Stimulated activated CD4-positive, alpha-beta T cell treated with anti-CD3 and anti-CD28 coated beads, TNF-alpha, amount 100 ng/mL, for 48 hours (primary cell): ENCODE measurements around the gene FYN.

Source experiments
- DNase-seq, 3 donors: peaks; one replicate each; pipeline ENCODE4 v3.0.0-alpha.2; 2020; ENCODE audit warnings: low read depth in 3 of 3

The FYN gene

DNA sequence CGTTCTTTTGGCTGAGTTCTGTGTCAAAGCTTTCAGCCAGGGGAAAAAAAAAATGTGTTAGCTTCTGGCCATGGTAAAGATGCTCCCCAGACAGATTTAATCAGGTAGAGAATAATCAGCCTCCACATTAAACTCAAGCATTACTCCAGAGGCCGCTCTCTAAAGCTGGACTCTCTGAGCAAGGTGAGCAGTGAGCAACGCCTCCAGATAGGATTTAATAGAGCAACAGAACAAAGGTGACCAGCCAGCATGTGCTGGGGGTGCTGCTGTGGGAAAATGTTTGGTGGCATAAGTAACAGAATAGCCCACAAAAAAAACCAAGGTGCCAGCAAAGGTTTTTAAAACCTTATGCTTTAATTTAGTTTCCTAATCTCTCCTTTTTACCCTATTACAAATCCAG, 164.1 kb downstream of the FYN start:
- DNase-seq = no peak

DNA sequence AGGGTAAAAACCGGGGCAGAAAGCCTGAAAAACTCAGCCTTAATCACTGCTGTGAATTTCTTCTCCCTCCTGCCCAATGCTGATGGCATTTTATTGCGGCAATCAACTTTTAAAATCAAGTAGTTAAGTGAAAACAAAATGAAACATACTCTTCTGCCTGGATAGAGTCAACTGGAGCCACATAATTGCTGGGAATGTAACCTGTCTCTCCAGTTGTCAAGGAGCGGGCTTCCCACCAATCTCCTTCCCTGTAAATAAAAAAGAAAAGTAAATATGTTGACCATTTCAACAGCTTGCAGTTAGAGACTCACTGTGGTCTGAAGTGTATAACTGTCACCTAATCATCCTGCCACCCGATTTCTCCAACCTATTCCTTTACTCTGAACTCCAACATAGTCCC, 165.5 kb downstream of the FYN start:
- DNase-seq = no peak

DNA sequence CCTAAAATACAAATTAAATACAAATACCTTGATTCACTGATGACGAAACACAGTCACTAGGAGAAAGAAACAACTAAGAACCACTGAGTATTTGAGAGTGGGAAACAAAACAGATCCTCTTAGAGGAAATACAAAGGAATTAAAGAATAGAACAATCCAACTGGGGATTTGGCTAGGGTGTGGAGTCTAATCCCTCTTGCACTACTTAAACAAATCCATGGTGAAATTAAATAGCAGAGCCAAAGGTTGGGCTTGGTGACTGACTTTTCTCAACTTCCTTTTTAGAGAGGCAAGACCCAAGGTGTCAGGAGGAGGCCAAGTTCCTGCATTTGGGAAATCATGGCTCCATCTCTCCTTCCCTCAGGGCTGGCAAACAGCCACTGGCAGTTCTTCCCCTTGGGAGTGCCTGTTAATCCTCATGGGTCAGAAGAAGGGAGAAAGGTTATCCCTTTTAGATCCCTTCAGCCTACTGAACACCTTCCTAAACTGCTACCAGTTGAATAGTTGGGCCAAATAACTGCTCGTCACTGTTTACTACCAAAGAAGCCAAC, 166.3 kb downstream of the FYN start:
- no peak for DNase-seq

DNA sequence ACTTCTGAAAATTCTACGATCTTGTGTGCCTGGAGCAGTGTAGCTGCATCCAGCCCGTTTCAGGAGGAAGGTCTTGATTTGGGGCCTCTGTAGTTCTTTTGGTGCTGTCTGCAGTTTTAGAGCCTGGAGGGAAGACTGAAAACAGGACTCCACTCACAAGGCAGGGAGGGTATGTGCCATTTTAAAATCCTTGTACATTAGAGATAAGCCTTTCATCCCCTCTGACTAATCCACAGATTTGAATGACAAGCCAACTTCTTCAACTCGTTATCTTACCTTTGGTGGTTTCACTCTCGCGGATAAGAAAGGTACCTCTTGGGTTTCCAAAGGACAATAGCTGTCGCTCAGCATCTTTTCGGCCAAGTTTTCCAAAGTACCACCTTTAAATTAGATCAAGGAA, 169.5 kb downstream of the FYN start:
- no peak for DNase-seq

DNA sequence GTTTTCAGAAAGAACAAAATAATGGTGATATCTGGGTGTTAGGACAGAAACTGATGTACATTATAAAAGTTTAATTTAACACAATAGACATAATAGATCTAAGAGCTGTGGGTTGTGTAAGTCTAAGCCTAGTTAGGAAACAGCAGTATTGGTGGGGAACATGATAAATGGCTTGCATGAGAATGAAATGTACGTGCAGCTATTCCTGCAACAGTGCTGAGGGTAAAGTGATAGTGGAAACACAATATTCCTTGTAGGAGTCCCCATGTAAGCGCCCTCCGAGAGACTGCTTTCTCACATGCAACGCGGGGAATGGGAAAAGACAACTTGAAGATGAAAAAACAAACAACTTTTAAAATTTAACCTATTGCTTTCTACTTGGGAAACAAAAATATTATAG, 171.0 kb downstream of the FYN start:
- DNase-seq = no peak

DNA sequence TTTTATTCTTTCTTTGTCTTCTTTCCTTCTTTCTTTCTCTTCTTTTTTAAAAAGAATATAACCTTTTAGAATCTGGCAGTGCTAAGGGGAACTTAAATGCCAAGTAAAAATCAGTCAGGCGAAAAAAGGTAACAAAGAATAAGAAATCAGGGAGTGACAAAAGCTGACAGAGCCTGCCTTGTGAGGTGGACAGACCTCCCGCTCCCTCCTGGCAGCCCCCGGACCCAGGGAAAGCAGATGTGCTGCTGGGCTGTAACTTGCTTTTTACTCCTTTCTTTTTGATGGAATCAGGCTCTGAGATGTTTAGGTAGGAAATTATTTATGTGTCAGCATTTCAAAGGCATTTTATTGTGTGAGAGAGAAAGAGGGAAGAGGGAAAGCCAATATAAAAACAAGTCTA, 172.1 kb downstream of the FYN start:
- DNase-seq = no peak

DNA sequence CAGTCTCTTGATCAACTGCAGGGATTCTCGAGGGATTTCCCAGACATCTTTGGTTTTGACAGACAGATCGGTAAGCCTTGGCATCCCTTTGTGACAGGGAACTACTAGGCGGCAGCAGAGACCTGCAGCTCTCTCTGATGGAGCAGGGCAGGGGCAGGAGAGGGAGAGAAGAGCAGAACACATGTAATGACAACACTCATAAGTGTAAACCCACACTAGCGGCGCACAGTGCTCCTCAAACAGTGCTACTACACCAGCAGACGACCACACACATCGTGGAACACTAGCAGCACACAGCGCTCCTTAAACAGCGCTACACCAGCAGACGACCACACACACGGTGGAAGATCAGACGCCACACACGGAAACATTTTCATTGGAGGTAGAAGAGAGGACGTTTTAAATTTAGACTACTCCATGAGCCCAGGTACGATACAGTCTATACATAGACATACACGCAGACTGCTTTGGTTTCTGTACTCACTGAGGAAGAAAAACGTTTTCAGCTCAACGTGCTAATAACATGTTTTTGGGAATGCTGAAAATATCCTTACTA, 173.0 kb downstream of the FYN start:
- DNase-seq = no peak

DNA sequence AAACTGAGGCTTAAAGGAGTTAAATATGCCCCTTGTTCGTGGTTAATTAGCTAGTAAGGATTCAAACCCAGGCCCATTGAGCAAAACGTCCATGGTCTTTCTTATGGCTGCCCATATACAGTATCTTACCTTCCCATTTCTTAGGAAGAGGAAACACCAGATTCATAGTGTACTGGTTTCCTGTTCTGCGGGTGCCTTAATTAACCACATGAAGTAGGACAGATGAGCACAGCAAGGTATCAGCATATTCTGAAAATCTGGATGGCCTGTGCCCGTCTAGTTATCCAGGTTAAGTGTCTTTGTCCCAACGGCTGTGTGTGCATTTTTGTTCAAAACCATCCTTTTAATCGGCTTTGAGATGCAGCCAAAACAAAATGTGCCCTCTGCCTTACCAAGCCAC, 174.1 kb downstream of the FYN start:
- no peak for DNase-seq

DNA sequence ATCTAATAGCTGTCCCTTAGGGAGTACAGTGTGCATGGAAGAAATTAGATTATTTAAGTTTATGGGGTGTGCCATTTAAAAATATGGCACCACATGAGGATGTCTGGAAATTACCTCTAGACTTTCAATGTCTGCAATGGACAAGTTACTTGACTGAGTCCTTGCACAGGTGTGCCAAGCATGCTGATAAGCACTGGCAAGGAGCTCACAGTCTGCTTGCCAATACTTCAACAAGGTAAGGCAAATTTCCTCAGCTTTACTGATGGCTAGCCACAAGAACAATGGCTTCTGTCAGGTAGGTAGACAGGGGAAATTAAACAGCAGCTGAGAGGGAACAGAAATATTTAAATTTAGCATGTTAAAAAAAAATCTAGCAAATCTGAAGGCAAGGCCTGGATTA, 176.4 kb downstream of the FYN start:
- DNase-seq = no peak

DNA sequence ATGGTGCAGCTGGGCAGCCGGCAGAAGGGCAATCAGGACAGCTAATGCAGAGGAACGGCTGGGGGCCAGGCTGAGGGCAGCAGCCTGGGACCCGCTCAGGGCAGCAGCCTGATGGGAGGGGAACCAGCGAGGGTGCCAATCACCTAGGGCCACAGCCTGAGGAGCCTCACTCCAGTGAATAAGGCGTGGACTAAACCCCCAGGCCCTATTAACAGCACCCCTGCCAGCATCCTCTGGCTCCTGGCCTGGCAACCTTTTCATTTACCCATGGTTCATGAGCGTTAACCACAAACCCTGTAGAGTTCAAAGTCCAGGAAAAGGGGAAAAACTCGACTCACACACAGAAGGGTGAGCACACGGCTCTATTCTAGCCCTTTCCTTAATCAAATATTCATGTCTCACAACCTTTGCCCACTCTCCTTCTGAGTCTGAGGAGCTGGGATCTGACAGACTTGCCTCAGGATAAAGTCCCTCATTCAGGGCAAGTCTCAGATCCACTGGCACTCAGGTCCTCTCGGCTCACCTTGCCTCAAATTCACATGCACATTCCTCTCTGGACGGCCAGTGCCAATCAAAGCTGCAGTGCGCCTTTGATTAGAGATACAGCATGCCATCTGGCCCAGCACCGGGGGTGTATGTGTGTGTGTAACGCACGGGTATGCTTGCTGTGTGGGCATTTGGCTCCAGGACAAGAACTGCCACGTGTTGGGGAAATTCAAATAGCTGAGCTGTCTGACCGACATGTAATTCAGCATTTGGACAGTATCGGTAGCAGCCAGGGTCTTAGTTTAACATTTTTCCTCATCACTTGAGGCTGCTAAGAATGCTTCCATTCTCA, 180.7 kb downstream of the FYN start:
- no peak for DNase-seq

DNA sequence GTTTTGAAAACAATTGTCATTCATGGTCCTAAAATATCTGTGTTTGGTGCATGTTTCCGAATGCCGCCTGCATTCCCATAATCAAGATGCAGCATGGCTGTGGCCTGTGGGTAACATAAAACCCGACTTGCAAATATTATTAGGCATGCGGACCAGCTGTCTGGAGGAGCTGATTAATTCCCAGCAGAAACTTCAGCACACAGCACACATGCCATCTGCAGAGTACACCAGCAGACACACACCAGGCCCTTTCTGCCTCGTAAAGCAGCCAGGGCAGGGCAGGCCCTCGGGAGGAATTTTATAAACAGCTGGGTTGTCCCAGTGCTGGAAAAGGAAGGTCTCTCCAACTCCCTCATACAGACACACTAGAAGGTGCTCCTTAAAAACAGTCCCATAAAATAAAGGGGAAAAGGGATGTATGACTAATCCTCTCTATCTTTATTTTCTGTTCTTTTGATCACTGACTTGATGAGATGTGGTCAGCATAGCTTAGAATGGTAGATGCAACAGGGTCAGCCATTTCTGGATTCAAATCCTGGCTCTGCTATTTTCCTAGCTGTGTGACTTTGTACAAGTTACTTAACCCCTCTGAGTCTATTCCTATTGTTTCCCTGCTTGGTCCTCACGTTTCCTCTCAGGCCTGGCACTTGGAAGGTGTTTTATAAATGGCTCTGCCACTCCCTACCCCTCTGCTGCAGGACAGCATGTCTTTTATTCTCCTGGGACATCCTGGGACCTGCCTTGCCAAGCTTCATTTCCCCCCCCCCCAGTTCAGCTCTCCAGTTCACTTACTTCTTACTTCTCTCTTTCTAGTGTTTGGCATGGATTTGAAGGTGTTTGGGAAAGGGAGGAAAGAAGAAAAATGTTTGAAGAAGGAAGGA, 181.7 kb downstream of the FYN start:
- DNase-seq = no peak

DNA sequence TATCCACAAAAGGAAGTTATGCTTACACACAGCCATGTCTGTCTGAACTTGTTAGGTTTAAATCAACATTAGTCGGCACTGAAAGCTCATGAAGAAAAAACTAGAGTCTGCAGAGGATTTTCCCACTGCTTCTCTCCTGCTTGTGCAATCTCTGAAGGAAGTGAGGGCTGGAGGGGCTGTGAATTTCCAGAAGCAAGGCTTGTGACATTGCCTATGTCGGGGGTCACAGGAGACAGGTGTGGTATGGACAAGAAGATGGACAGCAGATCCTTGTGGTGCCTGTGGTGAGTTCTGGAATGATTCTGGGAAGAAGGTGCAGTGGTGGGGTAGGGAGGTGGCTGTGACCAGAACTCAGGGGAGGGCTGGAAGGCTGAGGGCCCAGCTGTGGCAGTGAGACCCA, 183.3 kb downstream of the FYN start:
- DNase-seq = no peak

DNA sequence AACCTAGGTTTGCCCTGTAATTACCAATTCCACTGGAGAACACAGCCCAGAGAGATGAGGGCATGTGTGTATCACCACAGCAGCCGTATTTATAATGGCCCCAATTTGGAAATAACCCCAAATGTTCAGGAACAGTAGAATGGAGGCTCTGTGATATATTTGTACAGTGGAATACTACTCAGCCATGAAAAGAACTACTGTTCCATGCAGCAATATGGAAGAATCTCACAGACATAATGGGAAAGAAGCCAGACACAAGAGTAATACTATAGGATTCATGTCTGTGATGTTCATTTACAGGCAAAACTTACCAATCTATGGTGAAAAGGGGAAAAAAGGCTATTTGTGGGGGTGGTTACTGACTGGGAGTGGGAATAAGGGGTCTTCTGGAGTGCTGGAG, 183.8 kb downstream of the FYN start:
- DNase-seq = no peak

DNA sequence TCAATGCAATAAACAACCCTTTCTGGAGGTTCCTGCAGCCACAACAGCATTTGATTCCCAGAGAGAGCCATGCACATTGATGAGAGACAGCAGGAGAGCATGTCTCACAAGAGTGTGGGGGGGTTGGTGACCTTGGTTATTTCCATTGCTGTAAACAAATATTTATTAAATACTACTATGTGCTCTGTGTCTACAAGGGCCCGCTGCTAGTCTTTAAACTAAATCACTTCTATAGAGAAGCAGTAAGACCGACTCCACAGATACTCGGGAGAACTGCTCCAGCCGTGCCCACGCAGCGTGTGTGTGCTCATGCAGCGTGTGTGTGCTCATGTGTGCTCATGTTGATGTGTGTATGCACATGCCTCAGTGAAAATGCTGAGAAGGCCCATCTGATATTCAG, 184.9 kb downstream of the FYN start:
- DNase-seq = no peak

DNA sequence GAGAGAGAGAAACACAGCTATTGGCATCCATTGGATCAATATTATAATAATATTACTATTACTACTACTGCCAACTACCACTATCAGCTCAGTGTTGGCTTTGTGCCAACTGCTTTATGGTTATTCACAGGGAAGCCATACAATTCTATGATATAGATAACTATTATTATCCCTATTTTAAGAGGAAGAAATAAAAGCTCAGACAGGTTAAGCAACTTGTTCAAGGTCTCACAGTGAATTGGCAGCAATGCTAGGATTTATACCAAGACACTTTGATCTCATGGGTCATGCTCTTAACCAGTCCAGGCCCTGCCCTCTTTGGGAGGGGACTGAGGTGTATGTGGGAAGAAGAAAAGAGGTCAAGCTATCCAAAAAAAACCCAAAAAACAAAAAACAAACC, 185.6 kb downstream of the FYN start:
- DNase-seq = no peak

DNA sequence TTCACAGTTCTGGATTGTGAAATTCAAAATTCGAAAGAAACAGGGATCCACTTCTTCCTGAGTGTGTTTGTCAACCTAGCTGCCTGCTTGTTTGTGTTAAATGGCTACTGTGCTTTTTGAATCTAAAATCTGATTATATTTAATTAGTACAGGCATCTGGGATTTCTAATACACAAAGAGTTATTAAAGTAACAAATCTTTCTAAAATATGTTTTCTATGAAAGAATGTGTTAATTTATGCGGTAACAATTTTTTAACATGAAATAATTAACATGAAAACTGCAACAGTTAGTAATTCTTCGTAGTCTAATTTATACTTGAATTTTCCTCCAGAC, 186.4 kb downstream of the FYN start:
- no peak for DNase-seq

DNA sequence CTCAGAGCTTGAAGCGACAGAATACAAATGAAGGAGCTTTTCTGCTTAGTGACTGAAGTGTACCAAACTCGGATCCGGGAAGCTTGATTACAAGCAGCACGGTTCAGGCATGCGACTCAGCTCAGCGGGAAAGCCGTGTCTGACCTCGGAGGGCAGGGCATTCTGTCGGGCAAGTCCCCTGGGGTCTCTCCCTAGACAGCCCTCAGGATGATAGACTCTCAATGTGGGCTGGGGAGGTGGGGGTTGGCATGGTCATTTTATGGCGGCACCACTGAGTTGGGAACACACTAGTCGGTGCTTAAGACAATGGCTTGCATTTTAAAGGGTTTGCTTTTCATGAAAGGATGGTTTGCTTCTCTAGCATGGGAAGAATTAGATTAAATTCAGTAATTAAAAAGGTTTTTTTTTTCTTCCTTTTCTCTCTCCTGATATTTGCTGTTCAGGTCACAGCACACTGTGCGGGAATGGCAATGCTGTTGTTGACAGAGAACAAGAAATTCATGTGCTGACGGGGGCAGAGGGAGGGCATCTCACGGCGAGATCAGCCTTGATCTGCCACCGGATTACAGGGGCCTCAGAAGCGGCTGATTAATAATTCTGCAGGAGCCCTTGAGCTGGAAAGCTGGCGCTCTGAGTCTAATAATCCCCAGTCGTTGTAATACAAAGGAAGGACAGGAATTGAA, 186.9 kb downstream of the FYN start:
- DNase-seq = no peak

DNA sequence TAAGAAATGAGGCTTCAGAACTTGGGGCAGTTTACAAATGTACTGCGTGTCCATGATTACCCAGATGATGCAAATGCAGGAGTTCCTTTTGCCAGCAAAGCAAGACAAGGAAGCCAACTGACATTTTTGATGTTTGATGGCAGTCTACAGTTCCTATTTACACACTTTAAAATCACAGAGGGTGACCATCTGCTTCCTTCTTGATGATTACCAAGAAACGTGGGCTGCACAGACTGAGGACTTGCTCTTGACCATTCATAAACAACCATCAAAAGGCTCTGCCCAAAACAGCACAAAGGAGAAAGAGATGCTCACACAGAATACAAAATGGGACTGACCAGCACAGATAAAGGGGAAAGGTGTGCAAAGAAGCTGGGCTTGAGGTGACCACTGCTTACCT, 187.7 kb downstream of the FYN start:
- DNase-seq = no peak

DNA sequence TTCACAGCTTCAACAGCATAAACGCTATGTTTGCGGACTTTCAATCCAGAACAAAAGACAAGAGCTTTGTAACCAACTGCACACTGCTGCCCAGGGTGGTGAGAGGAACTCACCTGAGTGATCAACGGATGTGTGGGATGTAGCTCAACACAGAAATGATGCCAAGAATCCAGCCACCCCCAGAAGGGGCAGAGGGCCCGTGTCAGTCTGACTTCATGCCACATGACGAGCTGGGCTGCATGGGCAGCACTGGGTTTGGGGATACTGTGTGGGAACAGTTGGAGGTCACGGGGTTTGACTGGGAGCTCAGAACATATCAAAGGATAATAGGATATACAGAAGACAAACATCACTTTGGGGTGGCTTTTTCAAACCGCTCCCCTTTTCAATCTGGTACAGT, 188.2 kb downstream of the FYN start:
- no peak for DNase-seq

DNA sequence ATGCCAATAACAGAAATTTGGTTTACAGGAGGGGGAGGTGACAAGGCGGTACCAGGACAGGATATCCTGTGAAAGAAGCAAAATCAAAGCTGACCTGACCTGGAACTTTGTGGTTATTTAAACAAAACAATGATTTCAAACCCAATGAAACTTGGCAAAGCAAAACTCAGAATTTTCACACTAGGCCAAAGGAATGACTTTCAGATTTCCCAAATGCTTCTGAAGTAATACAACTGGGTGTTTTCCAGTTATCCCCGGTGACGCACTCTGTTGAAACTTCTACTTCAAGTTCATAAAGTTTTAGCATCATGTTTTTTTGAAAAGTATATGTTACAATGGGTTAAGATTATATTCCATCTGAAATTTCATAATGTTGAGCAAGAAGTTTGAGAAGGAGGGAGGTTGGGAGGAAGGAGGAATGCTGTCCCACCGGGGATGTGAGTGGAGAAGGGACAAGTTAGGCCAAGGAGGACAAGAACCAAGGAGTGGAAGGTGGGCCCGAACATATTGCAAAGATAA, 189.4 kb downstream of the FYN start:
- no peak for DNase-seq

DNA sequence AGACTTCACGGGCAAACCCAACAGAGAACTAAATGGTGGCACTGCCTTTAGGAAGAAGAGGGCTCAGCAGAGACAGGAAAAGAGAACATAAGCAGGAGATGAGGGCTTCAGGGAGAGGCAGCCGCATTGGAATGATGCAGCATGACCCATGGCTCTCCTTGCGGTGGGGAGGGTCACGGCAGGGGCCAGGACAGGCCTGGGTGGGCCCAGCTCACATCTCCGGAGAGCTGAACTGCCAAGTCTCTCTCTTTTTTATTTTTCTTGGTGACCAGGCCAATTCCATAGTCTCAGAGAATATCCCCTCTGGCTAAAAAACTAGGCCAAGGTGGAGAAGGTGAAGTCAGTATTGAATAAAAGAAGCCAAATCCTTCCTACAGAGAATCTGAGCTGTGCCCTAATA, 190.1 kb downstream of the FYN start:
- no peak for DNase-seq

DNA sequence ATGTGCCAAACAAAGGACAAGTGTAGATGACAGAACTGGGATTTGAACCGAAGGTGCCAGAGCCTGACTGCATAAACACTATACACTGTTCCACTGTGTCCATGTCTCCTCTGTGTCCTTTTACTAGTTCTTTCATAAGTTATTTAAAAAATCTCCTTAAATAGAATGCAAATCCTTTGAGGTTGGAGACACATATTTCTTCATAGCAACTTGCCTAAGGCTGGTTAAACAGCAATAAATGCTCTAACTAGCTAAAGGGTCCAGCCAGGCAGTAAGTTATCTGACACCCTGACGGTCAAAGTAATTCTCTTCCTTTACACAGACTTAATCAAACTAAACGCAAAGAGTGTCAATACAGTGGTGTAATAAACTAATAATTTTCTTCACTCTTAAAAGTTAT, 191.4 kb downstream of the FYN start:
- DNase-seq = no peak
